Type B pancreatic cell (in vitro differentiated cells): ENCODE results near the gene ZBTB20. TPM values are rescaled to one million over a fixed set of nuclear protein-coding genes. Genes with fewer than 3 reads are reported as not detected.
A peak's percentile ranks its signal among the peaks of the same experiment; 100 is the strongest.

Experiments used
- DNase-seq: peaks from one replicate; pipeline ENCODE4 v3.0.0; 2021; ENCODE audit warnings: mixed read lengths; ENCODE audit not compliant: unreplicated experiment; ENCODE audit errors: extremely low spot score
- H3K27ac Mint-ChIP-seq: 2 replicates; pipeline ENCODE4 v1.8.0; 2021; ENCODE audit warnings: mild to moderate bottlenecking, mixed read lengths
- H3K27me3 Mint-ChIP-seq: 2 replicates; pipeline ENCODE4 v1.8.0; 2021; ENCODE audit warnings: mixed read lengths
- H3K36me3 Mint-ChIP-seq: 2 replicates; pipeline ENCODE4 v1.8.0; 2021; ENCODE audit warnings: mixed read lengths
- H3K4me1 Mint-ChIP-seq: one replicate; pipeline ENCODE4 v1.8.0; 2021; ENCODE audit warnings: mixed read lengths; ENCODE audit not compliant: unreplicated experiment
- H3K4me3 Mint-ChIP-seq: 2 replicates; pipeline ENCODE4 v1.8.0; 2021; ENCODE audit warnings: mild to moderate bottlenecking, mixed read lengths
- H3K9me3 Mint-ChIP-seq: 2 replicates; pipeline ENCODE4 v1.8.0; 2021; ENCODE audit warnings: mixed read lengths
- total RNA-seq: library from RNA; stranded (reverse); gene quantifications from 2 replicates; pipeline ENCODE4 v1.2.1, GENCODE V29; 2021; ENCODE audit warnings: low replicate concordance
- TF ChIP-seq, protein P1 (sequence below): fragments of 200-600 bp; sonication (generic); conservative IDR thresholded peaks from 2 replicates; pipeline ENCODE4 v1.5.0; 2021; ENCODE audit warnings: antibody characterized with exemption, mild to moderate bottlenecking

The ZBTB20 gene
- total RNA-seq, 1 donor from 2014 or later = 14.4 TPM

DNA sequence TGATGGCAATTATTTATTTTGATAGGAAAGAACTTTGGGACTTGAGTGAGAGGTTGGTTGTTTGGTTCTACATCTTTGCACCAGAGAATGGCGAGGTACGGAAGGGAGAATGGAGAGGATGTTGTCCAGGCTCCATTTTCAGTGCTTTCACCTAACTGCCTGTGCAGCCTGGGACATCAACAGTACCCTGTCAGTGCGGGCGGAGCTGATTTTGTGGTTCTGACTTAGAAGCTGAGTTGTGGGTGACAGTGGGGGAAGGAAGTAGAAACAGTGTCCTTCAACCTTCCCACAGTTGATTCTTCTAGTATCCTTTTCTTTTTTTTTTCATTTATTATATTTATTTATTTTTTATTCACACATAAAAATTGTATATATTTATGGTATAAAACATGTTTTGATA is 757.9 kb downstream of the ZBTB20 start:
- H3K4me1 Mint-ChIP-seq = peaks cover 1% of the 10 kb centered on the region
- H3K4me3 Mint-ChIP-seq = no peak overlapping the region
- no peaks in the 10 kb centered on the region for H3K27me3 Mint-ChIP-seq
- H3K36me3 Mint-ChIP-seq = no peaks in the 10 kb centered on the region
- no peak for DNase-seq
- TF ChIP-seq, protein P1, sequence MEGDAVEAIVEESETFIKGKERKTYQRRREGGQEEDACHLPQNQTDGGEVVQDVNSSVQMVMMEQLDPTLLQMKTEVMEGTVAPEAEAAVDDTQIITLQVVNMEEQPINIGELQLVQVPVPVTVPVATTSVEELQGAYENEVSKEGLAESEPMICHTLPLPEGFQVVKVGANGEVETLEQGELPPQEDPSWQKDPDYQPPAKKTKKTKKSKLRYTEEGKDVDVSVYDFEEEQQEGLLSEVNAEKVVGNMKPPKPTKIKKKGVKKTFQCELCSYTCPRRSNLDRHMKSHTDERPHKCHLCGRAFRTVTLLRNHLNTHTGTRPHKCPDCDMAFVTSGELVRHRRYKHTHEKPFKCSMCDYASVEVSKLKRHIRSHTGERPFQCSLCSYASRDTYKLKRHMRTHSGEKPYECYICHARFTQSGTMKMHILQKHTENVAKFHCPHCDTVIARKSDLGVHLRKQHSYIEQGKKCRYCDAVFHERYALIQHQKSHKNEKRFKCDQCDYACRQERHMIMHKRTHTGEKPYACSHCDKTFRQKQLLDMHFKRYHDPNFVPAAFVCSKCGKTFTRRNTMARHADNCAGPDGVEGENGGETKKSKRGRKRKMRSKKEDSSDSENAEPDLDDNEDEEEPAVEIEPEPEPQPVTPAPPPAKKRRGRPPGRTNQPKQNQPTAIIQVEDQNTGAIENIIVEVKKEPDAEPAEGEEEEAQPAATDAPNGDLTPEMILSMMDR = no peak
- no peak overlapping the region for H3K27ac Mint-ChIP-seq
- H3K9me3 Mint-ChIP-seq = no peaks in the 10 kb centered on the region

DNA sequence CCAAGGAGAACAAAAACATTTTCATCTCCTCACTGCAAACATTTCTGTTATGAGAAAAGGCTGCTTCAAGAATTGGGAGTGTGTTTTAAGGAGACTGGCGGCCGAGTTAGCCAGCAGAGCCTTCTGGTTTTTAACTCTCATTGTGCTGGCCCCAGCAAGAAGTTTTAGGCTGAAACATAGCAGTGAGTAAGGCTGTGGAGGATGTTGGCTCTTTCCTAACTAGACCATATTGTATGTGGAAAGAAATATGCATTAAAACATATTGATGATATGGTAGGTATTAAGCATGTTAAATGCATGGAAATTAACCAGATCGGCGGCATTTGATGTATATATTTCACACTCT is 762.6 kb downstream of the ZBTB20 start:
- no peaks in the 10 kb centered on the region for H3K27me3 Mint-ChIP-seq
- peaks cover 5% of the 10 kb centered on the region for H3K4me1 Mint-ChIP-seq
- H3K27ac Mint-ChIP-seq = no peak overlapping the region
- H3K36me3 Mint-ChIP-seq = peaks cover 5% of the 10 kb centered on the region
- H3K4me3 Mint-ChIP-seq = no peak overlapping the region
- no peaks in the 10 kb centered on the region for H3K9me3 Mint-ChIP-seq
- TF ChIP-seq, protein P1 = no peak
- DNase-seq = no peak

DNA sequence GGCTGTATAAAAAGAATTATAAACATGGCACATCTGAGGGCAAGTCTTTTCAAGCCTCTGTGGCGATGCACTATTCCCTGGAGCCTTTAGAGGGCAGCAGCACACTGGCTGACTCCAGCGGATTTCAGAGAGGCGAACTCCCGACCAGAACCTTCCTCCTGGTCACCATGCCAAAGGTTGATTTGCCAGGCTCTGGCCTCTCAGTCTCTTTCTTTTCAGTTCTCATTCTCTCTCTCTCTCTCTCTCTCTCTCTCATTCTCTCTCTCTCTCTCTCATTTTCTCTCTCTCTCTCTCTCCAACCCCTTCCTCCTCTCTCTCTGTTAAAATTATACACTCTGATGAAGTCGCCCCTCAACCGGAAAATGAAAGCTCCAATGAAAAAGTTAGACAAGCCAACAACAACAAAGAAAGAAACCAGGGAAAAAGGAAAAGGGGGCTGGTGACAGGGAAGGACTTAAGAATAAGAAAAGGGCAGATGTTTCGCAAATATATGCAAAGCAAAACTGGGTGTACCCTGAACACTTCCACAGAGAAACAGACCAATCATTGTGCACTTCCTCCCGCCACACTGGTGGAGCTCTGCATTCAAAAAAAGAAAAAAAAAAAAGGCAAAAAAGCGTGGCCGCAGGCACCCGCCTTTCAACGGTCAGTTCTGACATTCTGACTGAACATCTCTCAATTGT is 763.1 kb downstream of the ZBTB20 start:
- TF ChIP-seq, protein P1 = peak; percentile 94
- Mint-ChIP-seq H3K9me3 (no peaks in the 10 kb centered on the region), H3K36me3 (peaks cover 5% of the 10 kb centered on the region), H3K27me3 (no peaks in the 10 kb centered on the region), H3K27ac (no peak overlapping the region), H3K4me3 (no peak overlapping the region), H3K4me1 (peaks cover 5% of the 10 kb centered on the region)
- peak; percentile 70 for DNase-seq

DNA sequence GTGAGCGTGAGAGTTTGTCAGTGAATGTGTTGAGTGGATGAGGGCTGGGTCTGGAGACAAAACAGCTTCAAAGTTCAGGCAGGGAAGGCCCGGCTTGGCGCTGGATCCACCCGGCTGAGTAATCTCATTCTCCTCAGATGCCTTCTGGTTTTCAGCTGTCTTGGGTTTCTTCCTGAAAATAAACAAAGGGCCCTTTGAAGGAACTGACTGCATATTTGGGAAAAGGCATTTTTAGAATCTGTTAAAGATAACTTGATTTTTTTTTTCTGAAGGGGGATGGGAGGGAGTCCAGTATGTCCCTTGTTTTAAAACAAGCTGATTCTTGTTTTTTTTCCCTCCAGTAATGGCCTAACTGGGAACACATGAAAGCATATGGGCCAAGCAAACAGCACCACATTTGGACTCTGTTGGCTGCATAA is 766.8 kb downstream of the ZBTB20 start:
- TF ChIP-seq, protein P1 = no peak
- DNase-seq = no peak
- Mint-ChIP-seq H3K27ac (no peak overlapping the region), H3K9me3 (no peaks in the 10 kb centered on the region), H3K27me3 (no peaks in the 10 kb centered on the region), H3K4me3 (no peak overlapping the region), H3K4me1 (peaks cover 5% of the 10 kb centered on the region), H3K36me3 (peaks cover 11% of the 10 kb centered on the region)

DNA sequence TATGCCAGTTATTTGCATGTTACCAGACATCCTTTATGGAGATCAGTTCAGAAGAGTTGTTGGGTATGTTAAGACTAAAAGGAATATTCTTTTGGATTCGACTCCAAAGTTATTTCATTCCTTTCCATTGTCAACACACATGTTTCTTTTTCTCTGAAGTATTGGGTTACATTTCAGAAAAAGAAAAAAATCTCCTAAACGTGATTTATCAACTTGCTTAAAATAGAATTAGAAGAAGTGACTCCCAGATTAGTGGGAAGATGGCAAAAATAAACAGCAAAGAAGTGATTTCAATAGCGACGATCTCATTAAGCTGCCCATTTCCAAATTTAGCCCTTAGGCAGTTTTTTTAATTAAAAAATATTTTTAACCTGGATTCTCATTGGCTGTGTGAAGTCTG is 767.8 kb downstream of the ZBTB20 start:
- H3K4me1 Mint-ChIP-seq = peaks cover 4% of the 10 kb centered on the region
- H3K4me3 Mint-ChIP-seq = no peak overlapping the region
- TF ChIP-seq, protein P1 = no peak
- peaks cover 11% of the 10 kb centered on the region for H3K36me3 Mint-ChIP-seq
- DNase-seq = no peak
- H3K27me3 Mint-ChIP-seq = no peaks in the 10 kb centered on the region
- no peak overlapping the region for H3K27ac Mint-ChIP-seq
- H3K9me3 Mint-ChIP-seq = no peaks in the 10 kb centered on the region
